Astrocyte of the hippocampus (primary cell): ENCODE data around the gene HAPLN2.
"Not testable (repeated sequence)": the region's sequence is repeated elsewhere in the genome, so short reads cannot be mapped to it uniquely, and the experiment has no call there.

Experiments used
- DNase-seq: peaks from one replicate; pipeline ENCODE4 v3.0.0; 2011; ENCODE audit warnings: low read depth, low spot score

Gene HAPLN2

GRCh38 chr1:156591432-156592157 is 27.6 kb upstream of the HAPLN2 start, which contains the start of gene NAXE:
Gene NAXE (plus strand): TSS chr1:156591776. CDS start chr1:156591805, 29 bp downstream.
- DNase-seq = peak; percentile 88

GRCh38 chr1:156592158-156592909 is 26.9 kb upstream of the HAPLN2 start:
- no peak for DNase-seq

GRCh38 chr1:156592910-156593660 is 26.1 kb upstream of the HAPLN2 start:
- DNase-seq = no peak

- no peak for DNase-seq
Observed at GRCh38 chr1:156593661-156593989, 25.6 kb upstream of the HAPLN2 start.

- peak; percentile 45 for DNase-seq
Observed at GRCh38 chr1:156594190-156594589, 25.0 kb upstream of the HAPLN2 start.

- no peak for DNase-seq
Observed at GRCh38 chr1:156595016-156595415, 24.2 kb upstream of the HAPLN2 start.

- no peak for DNase-seq
Observed at GRCh38 chr1:156596426-156596825, 22.8 kb upstream of the HAPLN2 start.

GRCh38 chr1:156598125-156598524 is 21.1 kb upstream of the HAPLN2 start:
- DNase-seq = no peak

- no peak for DNase-seq
Observed at GRCh38 chr1:156598731-156599432, 20.3 kb upstream of the HAPLN2 start.

GRCh38 chr1:156599811-156600210 is 19.4 kb upstream of the HAPLN2 start:
- no peak for DNase-seq

- no peak for DNase-seq
Observed at GRCh38 chr1:156600733-156601121, 18.5 kb upstream of the HAPLN2 start.

GRCh38 chr1:156601122-156601830 is 17.9 kb upstream of the HAPLN2 start, which contains the start of gene GPATCH4:
Gene GPATCH4 (minus strand): TSS chr1:156601479.
- peak; percentile 95 for DNase-seq

GRCh38 chr1:156601892-156602291 is 17.3 kb upstream of the HAPLN2 start:
- no peak for DNase-seq

GRCh38 chr1:156602557-156602993 is 16.6 kb upstream of the HAPLN2 start:
- DNase-seq = no peak

- not testable (repeated sequence) for DNase-seq
Observed at GRCh38 chr1:156607344-156607743, 11.9 kb upstream of the HAPLN2 start.

GRCh38 chr1:156608036-156608674 is 11.1 kb upstream of the HAPLN2 start:
- DNase-seq = peak; percentile 78

GRCh38 chr1:156608981-156609380 is 10.2 kb upstream of the HAPLN2 start:
- DNase-seq = peak; percentile 33

- DNase-seq = not testable (repeated sequence)
Observed at GRCh38 chr1:156610072-156610471, 9.1 kb upstream of the HAPLN2 start.

GRCh38 chr1:156612666-156613065 is 6.5 kb upstream of the HAPLN2 start:
- DNase-seq = no peak

- no peak for DNase-seq
Observed at GRCh38 chr1:156615946-156616345, 3.3 kb upstream of the HAPLN2 start.
